Keratinocyte (primary cell): ENCODE results near the gene FOXQ1. TPM values are rescaled to one million over a fixed set of nuclear protein-coding genes. Genes with fewer than 3 reads are reported as not detected.

Experiments used
- DNase-seq: peaks from one replicate; pipeline ENCODE4 v3.0.0-alpha.2; 2011; ENCODE audit warnings: low read depth, missing footprints, low spot score
- FAIRE-seq: peaks from 2 replicates; lab custom pipeline; 2011; peaks lifted over from hg19 to GRCh38; lab: Jason Lieb, UNC
- H2AFZ ChIP-seq: 2 replicates; pipeline ENCODE4 v1.6.0; 2012; ENCODE audit warnings: low read length, control low read depth, inconsistent platforms; ENCODE audit not compliant: control insufficient read depth
- H3K27ac ChIP-seq: 2 replicates; pipeline ENCODE4 v1.5.1; 2011; ENCODE audit warnings: low read length; ENCODE audit not compliant: control insufficient read depth, insufficient read depth
- H3K27me3 ChIP-seq: 3 replicates; pipeline ENCODE4 v1.6.0; 2011; ENCODE audit warnings: low read length; ENCODE audit not compliant: control insufficient read depth, insufficient read depth; ENCODE audit errors: extremely low read depth
- H3K36me3 ChIP-seq, 2 experiments: 2 replicates in 1 of 2; 3 replicates in 1 of 2; pipeline ENCODE4 v1.5.1; 2011; ENCODE audit warnings: low read length in 2 of 2, mild to moderate bottlenecking in 1 of 2; ENCODE audit not compliant: control insufficient read depth in 2 of 2, insufficient read depth in 2 of 2; ENCODE audit errors: extremely low read depth in 1 of 2
- H3K4me1 ChIP-seq: 3 replicates; pipeline ENCODE4 v1.5.1; 2011; ENCODE audit warnings: low read length; ENCODE audit not compliant: control insufficient read depth, insufficient read depth; ENCODE audit errors: extremely low read depth
- H3K4me2 ChIP-seq: 3 replicates; pipeline ENCODE4 v1.6.0; 2011; ENCODE audit warnings: low read depth, low read length; ENCODE audit not compliant: control insufficient read depth, insufficient read depth; ENCODE audit errors: extremely low read depth
- H3K4me3 ChIP-seq, 3 experiments: fragments of 200-600 bp in 1 of 3; sonication (generic) in 1 of 3; 2 replicates in 2 of 3; 3 replicates in 1 of 3; pipeline ENCODE4 v1.5.1; 2011 to 2016; ENCODE audit warnings: low read length in 3 of 3, mild to moderate bottlenecking in 3 of 3, control low read depth in 2 of 3, inconsistent platforms in 1 of 3, low read depth in 1 of 3, mixed read lengths in 1 of 3, mixed run types in 1 of 3, moderate library complexity in 1 of 3; ENCODE audit not compliant: control insufficient read depth in 2 of 3, insufficient read depth in 2 of 3; ENCODE audit errors: extremely low read depth in 1 of 3
- H3K79me2 ChIP-seq: 2 replicates; pipeline ENCODE4 v1.6.0; 2012; ENCODE audit warnings: low read length; ENCODE audit not compliant: control insufficient read depth, insufficient read depth
- H3K9ac ChIP-seq: 3 replicates; pipeline ENCODE4 v1.6.0; 2011; ENCODE audit warnings: low read length; ENCODE audit not compliant: control insufficient read depth, insufficient read depth; ENCODE audit errors: extremely low read depth
- H3K9me1 ChIP-seq: 3 replicates; pipeline ENCODE4 v1.6.0; 2011; ENCODE audit warnings: low read length; ENCODE audit not compliant: control insufficient read depth, insufficient read depth; ENCODE audit errors: extremely low read depth
- H3K9me3 ChIP-seq: 2 replicates; pipeline ENCODE4 v1.5.1; 2012; ENCODE audit warnings: low read depth, low read length; ENCODE audit not compliant: control insufficient read depth
- H4K20me1 ChIP-seq: 3 replicates; pipeline ENCODE4 v1.6.0; 2011; ENCODE audit warnings: low read length; ENCODE audit not compliant: control insufficient read depth, insufficient read depth; ENCODE audit errors: extremely low read depth
- EZH2 ChIP-seq: IDR thresholded peaks from one replicate; pipeline ENCODE4 v1.6.1; 2012; ENCODE audit warnings: inconsistent platforms, mild to moderate bottlenecking, low read length, moderate library complexity
- dilution Hi-C: fragments of 300-500 bp; cut with MboI; formaldehyde crosslinking; loops from one replicate; pipeline ENCODE4 v1.7.0; 2020; ENCODE audit warnings: low sequenced_read_pairs; ENCODE audit not compliant: extremely low pct_ligation_motif_present
- polyA plus RNA-seq, 5 experiments: library from polyadenylated mRNA; depleted of rRNA in 3 of 5; stranded (reverse) in 3 of 5; stranded (forward) in 1 of 5; unstranded in 1 of 5; fragments of >200 nt; gene quantifications; 1 replicate in 1 of 5; 2 replicates in 3 of 5; 3 replicates in 1 of 5; pipeline versions ENCODE4 v1.2.1 to v1.2.3, GENCODE V29; 2011 to 2012; ENCODE audit warnings: missing spikeins in 2 of 5, low read depth in 1 of 5, low replicate concordance in 1 of 5
- TF ChIP-seq, protein P1 (sequence below), 3 experiments: IDR thresholded peaks in 1 of 3; conservative IDR thresholded peaks in 1 of 3; optimal IDR thresholded peaks in 1 of 3; 2 replicates in 2 of 3; 3 replicates in 1 of 3; pipeline versions ENCODE3 to v1.5.1; 2011; ENCODE audit warnings: low read length in 3 of 3, mild to moderate bottlenecking in 3 of 3, moderate library complexity in 2 of 3, control low read depth in 1 of 3, inconsistent platforms in 1 of 3; ENCODE audit not compliant: insufficient read depth in 2 of 3; ENCODE audit errors: extremely low read depth in 1 of 3

Gene FOXQ1
- polyA plus RNA-seq, 1 donor (not counting 4 experiments of a cell fraction or from before 2014, with no cell fraction given), result 5.4 TPM

DNA sequence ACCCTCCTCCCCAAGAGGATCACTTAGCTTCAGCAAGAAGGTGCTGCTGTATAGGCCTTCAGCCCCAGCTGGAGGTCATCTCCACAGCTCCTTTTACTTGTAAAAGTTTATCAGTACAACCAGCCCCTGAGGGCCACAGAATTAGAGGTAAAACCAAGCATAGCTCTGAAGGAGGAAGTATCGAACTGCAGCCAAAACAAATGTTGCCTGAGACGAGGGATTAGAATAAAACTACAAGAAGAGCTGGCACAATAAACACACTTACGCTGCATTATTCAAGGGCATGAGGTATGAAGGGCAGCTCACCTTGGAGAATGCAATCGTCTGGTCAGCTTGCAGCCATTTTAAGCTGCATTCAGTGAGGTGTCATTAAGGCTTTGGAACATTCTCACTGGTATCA lies 21.1 kb upstream of the FOXQ1 start:
- no peaks in the 10 kb centered on the region for H3K36me3 ChIP-seq
- no peaks in the 10 kb centered on the region for H3K27me3 ChIP-seq
- no peak overlapping the region for H3K27ac ChIP-seq
- H3K4me2 ChIP-seq, result no peak overlapping the region
- no peaks in the 10 kb centered on the region for H4K20me1 ChIP-seq
- no peak overlapping the region for H3K9ac ChIP-seq
- peaks cover 26% of the 10 kb centered on the region for H3K4me1 ChIP-seq
- no peak for TF ChIP-seq EZH2
- TF ChIP-seq, protein P1, sequence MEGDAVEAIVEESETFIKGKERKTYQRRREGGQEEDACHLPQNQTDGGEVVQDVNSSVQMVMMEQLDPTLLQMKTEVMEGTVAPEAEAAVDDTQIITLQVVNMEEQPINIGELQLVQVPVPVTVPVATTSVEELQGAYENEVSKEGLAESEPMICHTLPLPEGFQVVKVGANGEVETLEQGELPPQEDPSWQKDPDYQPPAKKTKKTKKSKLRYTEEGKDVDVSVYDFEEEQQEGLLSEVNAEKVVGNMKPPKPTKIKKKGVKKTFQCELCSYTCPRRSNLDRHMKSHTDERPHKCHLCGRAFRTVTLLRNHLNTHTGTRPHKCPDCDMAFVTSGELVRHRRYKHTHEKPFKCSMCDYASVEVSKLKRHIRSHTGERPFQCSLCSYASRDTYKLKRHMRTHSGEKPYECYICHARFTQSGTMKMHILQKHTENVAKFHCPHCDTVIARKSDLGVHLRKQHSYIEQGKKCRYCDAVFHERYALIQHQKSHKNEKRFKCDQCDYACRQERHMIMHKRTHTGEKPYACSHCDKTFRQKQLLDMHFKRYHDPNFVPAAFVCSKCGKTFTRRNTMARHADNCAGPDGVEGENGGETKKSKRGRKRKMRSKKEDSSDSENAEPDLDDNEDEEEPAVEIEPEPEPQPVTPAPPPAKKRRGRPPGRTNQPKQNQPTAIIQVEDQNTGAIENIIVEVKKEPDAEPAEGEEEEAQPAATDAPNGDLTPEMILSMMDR (optimal IDR thresholded peaks at IDR 0.05 in 1 of 3, IDR thresholded peaks at IDR 0.05 in 1 of 3, conservative IDR thresholded peaks at IDR 0.05 in 1 of 3; ENCODE audit: extremely low read depth in 1 of 3, insufficient read depth in 2 of 3, low read length in 3 of 3), result no peak
- H3K79me2 ChIP-seq, result no peaks in the 10 kb centered on the region
- H3K9me3 ChIP-seq, result no peaks in the 10 kb centered on the region
- DNase-seq (no peak), FAIRE-seq (no peak)
- H3K9me1 ChIP-seq, result no peaks in the 10 kb centered on the region
- H2AFZ ChIP-seq, result no peak overlapping the region
- dilution Hi-C loops, result no loop called here
- no peak overlapping the region for H3K4me3 ChIP-seq

DNA sequence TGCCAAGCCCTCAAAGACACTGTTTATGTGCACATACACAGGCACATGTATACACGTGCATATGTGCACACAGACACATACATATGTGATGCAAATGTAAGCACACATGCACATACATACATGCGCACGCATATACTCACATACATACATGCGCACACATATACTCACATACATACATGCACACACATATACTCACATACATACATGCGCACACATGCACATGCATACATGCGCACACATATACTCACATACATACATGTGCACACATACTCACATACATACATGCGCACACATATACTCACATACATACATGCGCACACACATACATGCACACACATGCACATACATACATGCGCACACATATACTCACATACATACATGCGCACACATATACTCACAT lies 20.5 kb upstream of the FOXQ1 start:
- TF ChIP-seq, protein P1 (optimal IDR thresholded peaks at IDR 0.05 in 1 of 3, IDR thresholded peaks at IDR 0.05 in 1 of 3, conservative IDR thresholded peaks at IDR 0.05 in 1 of 3; ENCODE audit: extremely low read depth in 1 of 3, insufficient read depth in 2 of 3, low read length in 3 of 3), result no peak
- TF ChIP-seq EZH2, result no peak
- H3K27ac ChIP-seq, result no peak overlapping the region
- no peak for FAIRE-seq

More for the DNA sequence above, 20.5 kb upstream of the FOXQ1 start:
- dilution Hi-C loops, result no loop called here
- Histone ChIP-seq H3K4me1 (peaks cover 26% of the 10 kb centered on the region), H3K27me3 (no peaks in the 10 kb centered on the region), H2AFZ (no peak overlapping the region), H3K4me3 (no peak overlapping the region), H3K79me2 (no peaks in the 10 kb centered on the region), H3K9ac (no peak overlapping the region), H3K36me3 (no peaks in the 10 kb centered on the region), H4K20me1 (no peaks in the 10 kb centered on the region), H3K9me3 (no peaks in the 10 kb centered on the region), H3K9me1 (peaks cover 3% of the 10 kb centered on the region), H3K4me2 (no peak overlapping the region)
- no peak for DNase-seq
